ENCODE results near the gene RIOK3.
"Not testable (repeated sequence)": the region's sequence is repeated elsewhere in the genome, so short reads cannot be mapped to it uniquely, and the experiment has no call there.

RIOK3 gene

DNA sequence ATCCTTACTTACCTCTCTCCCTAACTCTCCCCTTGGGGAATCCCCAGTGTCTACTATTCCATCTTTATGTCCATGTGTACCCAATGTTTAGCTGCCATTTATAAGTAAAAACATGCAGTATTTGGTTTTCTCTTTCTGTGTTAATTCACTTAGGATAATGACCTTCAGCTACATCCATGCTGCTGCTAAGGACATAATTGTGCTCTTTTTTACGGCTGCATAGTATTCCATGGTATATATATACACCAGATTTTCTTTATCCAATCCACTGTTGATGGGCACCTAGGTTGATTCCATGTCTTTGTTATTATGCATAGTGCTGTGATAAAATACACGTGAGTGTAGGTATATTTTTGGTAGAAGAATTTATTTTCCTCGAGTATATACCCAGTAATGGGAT, 24.3 kb upstream of the RIOK3 start:
- Histone ChIP-seq H3K9me3 (ENCODE audit: control insufficient read depth in 1 of 2, low read length in 2 of 2) (no peaks in the 10 kb centered on the region), H3K27ac (ENCODE audit: low read length) (no peak overlapping the region), H3K27me3 (ENCODE audit: low read depth, low read length) (no peaks in the 10 kb centered on the region), H3K4me1 (ENCODE audit: control insufficient read depth in 1 of 2, insufficient read depth in 2 of 2, low read length in 2 of 2) (no peaks in the 10 kb centered on the region), H3K36me3 (ENCODE audit: control insufficient read depth in 1 of 2, insufficient read depth in 2 of 2, low read length in 2 of 2) (no peaks in the 10 kb centered on the region), H3K4me3 (ENCODE audit: low read depth in 1 of 2, low read length in 2 of 2) (no peak overlapping the region)

DNA sequence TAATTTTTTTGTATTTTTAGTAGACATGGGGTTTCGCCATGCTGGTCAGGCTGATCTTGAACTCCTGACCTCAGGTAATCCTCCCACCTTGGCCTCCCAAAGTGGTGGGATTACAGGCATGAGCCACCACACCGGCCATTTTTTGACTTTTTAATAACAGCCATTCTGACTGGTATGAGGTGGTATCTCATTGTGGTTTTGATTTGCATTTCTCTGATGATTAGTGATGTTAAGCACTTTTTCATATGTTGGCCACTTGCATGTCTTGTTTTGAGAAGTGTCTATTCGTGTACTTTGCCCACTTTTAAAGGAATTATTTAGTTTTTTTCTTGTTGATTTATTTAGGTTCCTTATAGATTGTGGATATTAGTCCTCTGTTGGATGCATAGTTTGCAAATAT, 23.5 kb upstream of the RIOK3 start:
- H3K9me3 ChIP-seq (ENCODE audit: control insufficient read depth in 1 of 2, low read length in 2 of 2); H3K27ac ChIP-seq (ENCODE audit: low read length); H3K27me3 ChIP-seq (ENCODE audit: low read depth, low read length); H3K36me3 ChIP-seq (ENCODE audit: control insufficient read depth in 1 of 2, insufficient read depth in 2 of 2, low read length in 2 of 2); H3K4me1 ChIP-seq (ENCODE audit: control insufficient read depth in 1 of 2, insufficient read depth in 2 of 2, low read length in 2 of 2); H3K4me3 ChIP-seq (ENCODE audit: low read depth in 1 of 2, low read length in 2 of 2): not testable (repeated sequence)

DNA sequence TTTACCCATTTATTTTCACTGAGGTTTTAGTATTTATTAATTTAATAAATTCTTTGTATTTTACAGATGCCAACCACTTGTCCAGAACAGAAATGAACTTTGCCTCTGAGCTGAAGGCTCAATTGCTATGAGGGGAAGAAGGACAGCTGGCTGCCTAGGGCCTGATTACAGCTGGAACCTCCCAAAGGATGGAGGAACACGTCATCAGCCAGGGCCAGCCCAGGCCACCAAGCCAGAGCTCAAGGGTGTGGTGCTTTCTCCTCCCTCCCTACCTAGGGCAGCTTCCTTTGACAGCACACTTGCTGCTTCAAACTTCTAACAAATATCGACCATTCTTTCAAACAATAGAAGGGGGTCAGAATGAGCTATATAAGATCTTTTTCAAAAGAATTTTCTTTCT, 19.7 kb upstream of the RIOK3 start:
- Histone ChIP-seq H3K36me3 (ENCODE audit: control insufficient read depth in 1 of 2, insufficient read depth in 2 of 2, low read length in 2 of 2) (no peaks in the 10 kb centered on the region), H3K27ac (ENCODE audit: low read length) (no peak overlapping the region), H3K27me3 (ENCODE audit: low read depth, low read length) (no peaks in the 10 kb centered on the region), H3K4me3 (ENCODE audit: low read depth in 1 of 2, low read length in 2 of 2) (no peak overlapping the region), H3K9me3 (ENCODE audit: control insufficient read depth in 1 of 2, low read length in 2 of 2) (no peaks in the 10 kb centered on the region), H3K4me1 (ENCODE audit: control insufficient read depth in 1 of 2, insufficient read depth in 2 of 2, low read length in 2 of 2) (peaks cover 0 to 4% of the 10 kb centered on the region in 2 donors)

DNA sequence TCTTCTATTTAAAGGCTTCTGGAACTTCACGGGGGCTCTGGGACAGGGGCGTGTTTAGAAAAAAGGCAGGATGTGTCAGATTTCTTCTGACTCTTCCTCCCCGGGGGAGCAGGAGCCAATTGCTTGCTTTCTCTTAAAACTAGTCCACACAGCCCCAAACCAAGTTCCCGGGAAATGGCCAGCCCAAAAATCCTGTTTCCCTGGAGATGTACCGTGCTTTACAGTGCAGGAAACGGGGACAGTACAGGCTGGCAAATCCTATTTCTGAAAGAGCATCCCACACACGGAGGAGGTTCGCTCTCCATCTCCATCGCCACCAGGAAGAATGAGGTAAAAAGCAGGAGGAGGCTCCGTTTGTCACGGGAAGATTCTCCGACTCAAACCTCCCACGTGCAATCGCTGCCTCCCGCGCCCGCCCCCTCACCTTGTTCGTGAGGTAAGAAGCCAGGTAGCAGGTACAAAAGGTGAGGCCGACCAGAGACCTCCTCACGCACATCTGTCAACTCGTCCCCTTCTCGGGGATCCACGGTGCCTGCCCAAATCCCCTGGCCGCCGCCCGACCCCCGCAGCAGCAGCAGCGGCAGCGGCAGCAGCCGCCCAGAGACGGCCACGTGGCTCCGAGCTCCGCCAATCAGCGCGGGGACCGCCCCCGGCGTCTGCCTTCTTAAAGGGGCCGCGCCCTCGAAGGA, 15.6 kb upstream of the RIOK3 start:
- H3K36me3 ChIP-seq (ENCODE audit: control insufficient read depth in 1 of 2, insufficient read depth in 2 of 2, low read length in 2 of 2): no peaks in the 10 kb centered on the region
- H3K27me3 ChIP-seq (ENCODE audit: low read depth, low read length): no peaks in the 10 kb centered on the region
- no peaks in the 10 kb centered on the region for H3K9me3 ChIP-seq (ENCODE audit: control insufficient read depth in 1 of 2, low read length in 2 of 2)
- peaks cover 0 to 8% of the 10 kb centered on the region in 2 donors for H3K4me1 ChIP-seq (ENCODE audit: control insufficient read depth in 1 of 2, insufficient read depth in 2 of 2, low read length in 2 of 2)
- H3K4me3 ChIP-seq (ENCODE audit: low read depth in 1 of 2, low read length in 2 of 2): peak overlapping the region; percentile 73 to 91
- H3K27ac ChIP-seq (ENCODE audit: low read length): peak overlapping the region; percentile 17

DNA sequence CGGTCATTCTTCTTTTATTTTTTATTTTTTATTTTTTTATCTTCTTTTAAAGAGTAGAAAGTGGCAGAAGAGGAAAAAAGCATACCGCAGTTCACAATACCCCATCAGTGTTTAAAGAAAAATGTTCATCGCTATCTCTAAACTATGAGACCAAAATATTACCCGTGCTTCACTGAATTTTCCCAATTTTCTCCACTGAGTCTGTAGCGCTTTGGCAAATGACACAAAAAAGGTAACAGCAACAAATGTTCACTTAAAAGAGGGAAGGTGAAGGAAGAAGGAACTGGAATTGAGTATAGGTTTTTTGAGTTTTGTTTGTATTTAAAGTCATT, 15.1 kb upstream of the RIOK3 start:
- Histone ChIP-seq H3K4me1 (ENCODE audit: control insufficient read depth in 1 of 2, insufficient read depth in 2 of 2, low read length in 2 of 2) (peaks cover 0 to 8% of the 10 kb centered on the region in 2 donors), H3K27me3 (ENCODE audit: low read depth, low read length) (no peaks in the 10 kb centered on the region), H3K4me3 (ENCODE audit: low read depth in 1 of 2, low read length in 2 of 2) (peak overlapping the region; percentile 73 to 91), H3K27ac (ENCODE audit: low read length) (no peak overlapping the region), H3K9me3 (ENCODE audit: control insufficient read depth in 1 of 2, low read length in 2 of 2) (no peaks in the 10 kb centered on the region), H3K36me3 (ENCODE audit: control insufficient read depth in 1 of 2, insufficient read depth in 2 of 2, low read length in 2 of 2) (no peaks in the 10 kb centered on the region)

DNA sequence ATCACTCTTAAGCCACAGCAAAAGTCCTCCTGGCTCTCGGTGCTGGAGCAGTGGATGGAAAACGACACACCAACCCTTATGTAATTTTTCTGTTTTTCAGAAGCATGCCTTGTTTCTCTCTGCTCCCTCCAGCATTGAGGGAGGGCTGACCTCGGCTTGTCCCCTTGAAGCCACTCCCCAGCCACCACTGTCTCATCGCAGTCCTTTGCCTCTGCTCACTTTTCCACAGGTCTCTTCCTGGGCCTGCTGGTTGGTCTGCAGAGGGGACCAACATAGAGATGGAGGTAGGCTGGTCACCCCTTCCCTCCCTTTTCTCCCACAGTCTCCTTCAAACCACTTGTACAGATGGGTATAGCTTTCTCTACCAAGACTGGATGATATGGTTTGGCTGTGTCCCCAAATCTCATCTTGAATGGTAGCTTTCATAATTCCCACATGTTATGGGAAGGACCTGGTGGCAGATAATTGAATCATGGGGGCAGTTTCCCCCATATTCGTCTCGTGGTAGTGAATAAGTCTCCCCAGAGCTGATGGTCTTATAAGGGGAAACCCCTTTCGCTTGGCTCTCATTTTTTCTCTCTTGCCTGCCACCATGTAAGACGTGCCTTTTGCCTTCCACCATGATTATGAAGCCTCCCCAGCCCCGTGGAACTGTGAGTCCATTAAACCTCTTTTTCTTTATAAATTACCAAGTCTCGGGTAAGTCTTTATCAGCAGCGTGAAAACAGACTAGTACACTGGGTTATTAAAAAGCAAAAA, 14.3 kb upstream of the RIOK3 start:
- Histone ChIP-seq H3K4me3 (ENCODE audit: low read depth in 1 of 2, low read length in 2 of 2) (peak overlapping the region; percentile 73 to 91), H3K4me1 (ENCODE audit: control insufficient read depth in 1 of 2, insufficient read depth in 2 of 2, low read length in 2 of 2) (peaks cover 0 to 8% of the 10 kb centered on the region in 2 donors), H3K27me3 (ENCODE audit: low read depth, low read length) (no peaks in the 10 kb centered on the region), H3K36me3 (ENCODE audit: control insufficient read depth in 1 of 2, insufficient read depth in 2 of 2, low read length in 2 of 2) (no peaks in the 10 kb centered on the region), H3K9me3 (ENCODE audit: control insufficient read depth in 1 of 2, low read length in 2 of 2) (no peaks in the 10 kb centered on the region), H3K27ac (ENCODE audit: low read length) (no peak overlapping the region)

DNA sequence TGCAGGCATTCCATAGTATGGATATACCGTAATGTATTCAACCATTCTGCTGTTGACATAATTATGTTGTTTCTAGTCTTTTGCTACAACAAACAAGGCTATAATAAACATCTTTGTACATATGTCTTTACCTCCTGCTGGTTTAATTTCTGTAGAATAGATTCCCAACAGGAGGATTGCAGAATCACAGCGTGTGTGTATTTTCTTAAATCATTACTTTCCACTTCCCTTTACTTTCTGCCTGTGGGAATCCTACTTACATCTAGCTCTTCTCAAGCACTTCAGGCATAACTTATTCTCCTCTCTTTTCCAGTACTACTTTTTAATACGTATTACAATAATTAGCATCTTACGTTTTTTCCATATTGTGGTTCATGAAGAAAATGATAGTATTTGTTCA, 13.0 kb upstream of the RIOK3 start:
- Histone ChIP-seq H3K4me3 (ENCODE audit: low read depth in 1 of 2, low read length in 2 of 2) (no peak overlapping the region), H3K4me1 (ENCODE audit: control insufficient read depth in 1 of 2, insufficient read depth in 2 of 2, low read length in 2 of 2) (peaks cover 0 to 8% of the 10 kb centered on the region in 2 donors), H3K36me3 (ENCODE audit: control insufficient read depth in 1 of 2, insufficient read depth in 2 of 2, low read length in 2 of 2) (no peaks in the 10 kb centered on the region), H3K9me3 (ENCODE audit: control insufficient read depth in 1 of 2, low read length in 2 of 2) (no peaks in the 10 kb centered on the region), H3K27ac (ENCODE audit: low read length) (no peak overlapping the region), H3K27me3 (ENCODE audit: low read depth, low read length) (no peaks in the 10 kb centered on the region)

DNA sequence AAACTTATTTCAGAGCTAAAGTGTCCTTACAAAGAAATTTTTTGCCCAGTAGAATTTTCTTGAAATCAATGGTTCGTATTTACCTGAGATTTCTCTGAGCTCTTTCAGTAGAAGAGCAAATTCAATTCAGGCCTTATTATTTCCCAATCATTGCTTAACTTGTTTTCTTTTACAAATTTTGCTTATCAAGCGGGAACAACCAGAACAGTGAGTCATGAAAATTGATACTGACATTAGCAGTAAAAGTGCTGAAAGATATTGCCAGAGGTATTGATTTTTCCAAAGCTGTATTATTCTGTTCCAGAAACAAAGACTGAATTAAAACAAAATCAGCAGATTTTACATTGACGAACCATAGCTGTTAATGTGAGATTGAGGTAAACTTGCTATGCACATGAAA, 10.1 kb upstream of the RIOK3 start:
- no peak overlapping the region for H3K27ac ChIP-seq (ENCODE audit: low read length)
- no peaks in the 10 kb centered on the region for H3K9me3 ChIP-seq (ENCODE audit: control insufficient read depth in 1 of 2, low read length in 2 of 2)
- H3K27me3 ChIP-seq (ENCODE audit: low read depth, low read length): no peaks in the 10 kb centered on the region
- H3K4me1 ChIP-seq (ENCODE audit: control insufficient read depth in 1 of 2, insufficient read depth in 2 of 2, low read length in 2 of 2): peaks cover 0 to 5% of the 10 kb centered on the region in 2 donors
- H3K36me3 ChIP-seq (ENCODE audit: control insufficient read depth in 1 of 2, insufficient read depth in 2 of 2, low read length in 2 of 2): no peaks in the 10 kb centered on the region
- H3K4me3 ChIP-seq (ENCODE audit: low read depth in 1 of 2, low read length in 2 of 2): no peak overlapping the region

DNA sequence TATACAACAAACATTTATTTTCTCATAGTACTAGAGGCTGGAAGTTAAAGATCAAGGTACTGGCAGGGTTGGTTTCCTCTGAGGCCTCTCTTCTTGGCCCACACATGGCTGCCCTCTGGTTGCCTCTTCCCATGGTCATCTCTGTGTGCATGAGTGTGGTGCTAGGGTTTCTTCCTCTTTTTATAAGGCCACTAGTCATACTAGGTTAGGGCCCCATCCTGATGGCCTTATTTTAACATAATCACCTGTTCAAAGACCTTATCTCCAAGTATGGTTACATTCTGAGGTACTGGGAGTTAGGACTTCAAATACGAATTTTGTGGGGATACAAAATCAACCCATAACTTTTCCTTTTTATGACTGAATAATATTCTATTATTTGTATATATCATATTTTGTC, 4.8 kb upstream of the RIOK3 start:
- peaks cover 0 to 2% of the 10 kb centered on the region in 2 donors for H3K36me3 ChIP-seq (ENCODE audit: control insufficient read depth in 1 of 2, insufficient read depth in 2 of 2, low read length in 2 of 2)

DNA sequence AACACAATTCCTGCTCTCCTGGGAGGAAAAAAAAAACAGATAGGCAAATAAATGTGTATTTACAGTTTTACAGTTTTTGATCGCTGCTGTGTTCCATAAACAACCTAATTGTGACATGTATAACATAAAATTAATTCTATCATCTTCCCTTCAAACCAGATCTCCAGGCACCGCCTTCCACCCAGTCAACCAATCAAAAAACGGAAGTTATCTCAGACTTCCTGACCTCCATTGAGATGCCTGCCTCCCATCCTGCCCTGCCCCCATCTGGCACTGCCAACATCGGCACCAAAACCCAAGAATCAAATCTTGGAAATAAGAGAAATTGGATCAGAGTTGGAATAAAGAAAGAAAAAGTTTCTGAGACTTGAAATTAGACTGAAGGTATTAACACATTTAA, 3.1 kb upstream of the RIOK3 start:
- Histone ChIP-seq H3K27ac (ENCODE audit: low read length) (no peak overlapping the region), H3K4me3 (ENCODE audit: low read depth in 1 of 2, low read length in 2 of 2) (no peak overlapping the region), H3K4me1 (ENCODE audit: control insufficient read depth in 1 of 2, insufficient read depth in 2 of 2, low read length in 2 of 2) (peaks cover 6 to 20% of the 10 kb centered on the region in 2 donors), H3K27me3 (ENCODE audit: low read depth, low read length) (no peaks in the 10 kb centered on the region), H3K36me3 (ENCODE audit: control insufficient read depth in 1 of 2, insufficient read depth in 2 of 2, low read length in 2 of 2) (peaks cover 0 to 3% of the 10 kb centered on the region in 2 donors), H3K9me3 (ENCODE audit: control insufficient read depth in 1 of 2, low read length in 2 of 2) (no peaks in the 10 kb centered on the region)

More for the DNA sequence above, 4.8 kb upstream of the RIOK3 start:
- H3K4me1 ChIP-seq (ENCODE audit: control insufficient read depth in 1 of 2, insufficient read depth in 2 of 2, low read length in 2 of 2): peaks cover 0 to 9% of the 10 kb centered on the region in 2 donors
- no peaks in the 10 kb centered on the region for H3K9me3 ChIP-seq (ENCODE audit: control insufficient read depth in 1 of 2, low read length in 2 of 2)
- no peaks in the 10 kb centered on the region for H3K27me3 ChIP-seq (ENCODE audit: low read depth, low read length)
- no peak overlapping the region for H3K4me3 ChIP-seq (ENCODE audit: low read depth in 1 of 2, low read length in 2 of 2)
- no peak overlapping the region for H3K27ac ChIP-seq (ENCODE audit: low read length)

DNA sequence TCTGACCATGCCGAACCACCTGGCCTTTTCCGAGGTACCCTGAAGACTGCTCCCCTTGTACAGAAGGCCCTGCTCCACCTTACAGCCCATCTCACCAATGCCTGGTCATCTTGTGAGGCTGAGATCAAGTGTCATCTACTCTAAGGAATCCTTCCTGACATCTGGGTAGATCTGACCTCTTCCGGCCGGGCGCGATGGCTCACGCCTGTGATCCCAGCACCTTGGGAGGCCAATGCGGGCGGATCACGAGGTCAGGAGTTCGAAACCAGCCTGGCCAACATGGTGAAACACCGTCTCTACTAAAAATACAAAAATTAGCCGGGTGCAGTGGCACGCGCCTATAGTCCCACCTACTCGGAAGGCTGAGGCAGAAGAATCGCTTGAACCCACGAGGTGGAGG, 2.1 kb upstream of the RIOK3 start:
- H3K4me1 ChIP-seq (ENCODE audit: control insufficient read depth in 1 of 2, insufficient read depth in 2 of 2, low read length in 2 of 2): peaks cover 6 to 24% of the 10 kb centered on the region in 2 donors
- peaks cover 0 to 3% of the 10 kb centered on the region in 2 donors for H3K36me3 ChIP-seq (ENCODE audit: control insufficient read depth in 1 of 2, insufficient read depth in 2 of 2, low read length in 2 of 2)
- no peak overlapping the region for H3K4me3 ChIP-seq (ENCODE audit: low read depth in 1 of 2, low read length in 2 of 2)
- H3K27me3 ChIP-seq (ENCODE audit: low read depth, low read length): no peaks in the 10 kb centered on the region
- H3K9me3 ChIP-seq (ENCODE audit: control insufficient read depth in 1 of 2, low read length in 2 of 2): no peaks in the 10 kb centered on the region
- H3K27ac ChIP-seq (ENCODE audit: low read length): no peak overlapping the region

All from muscle layer of duodenum (tissue), 2 donors.